ENCODE data around the gene PCLO. TPM values are rescaled to one million over a fixed set of nuclear protein-coding genes. Genes with fewer than 3 reads are reported as not detected.

Gene PCLO
- total RNA-seq, 3 donors from 2014 or later: 5.3 to 20.9 (median 5.9) TPM

- Histone ChIP-seq H3K9me3 (no peaks in the 10 kb centered on the region), H3K4me1 (no peaks in the 10 kb centered on the region), H3K27ac (no peak overlapping the region), H3K27me3 (no peaks in the 10 kb centered on the region), H3K36me3 (no peaks in the 10 kb centered on the region), H3K4me3 (no peak overlapping the region)
- DNase-seq (ENCODE audit: low spot score in 2 of 2): no peak
- TF ChIP-seq POLR2A (IDR thresholded peaks at IDR 0.05) (no peak), CTCF (IDR thresholded peaks at IDR 0.05) (no peak), POLR2AphosphoS5 (IDR thresholded peaks at IDR 0.05) (no peak)
- intact Hi-C loops (cut with DNase I; ENCODE audit: low total_unique reads): no loop called here
Observed at GRCh38 chr7:83077328-83077727, 85.4 kb downstream of the PCLO start.

- H3K27me3 ChIP-seq: no peaks in the 10 kb centered on the region
- no peaks in the 10 kb centered on the region for H3K4me1 ChIP-seq
- no peak overlapping the region for H3K4me3 ChIP-seq
- no peaks in the 10 kb centered on the region for H3K9me3 ChIP-seq
- H3K27ac ChIP-seq: no peak overlapping the region
- H3K36me3 ChIP-seq: no peaks in the 10 kb centered on the region
- no peak for DNase-seq (ENCODE audit: low spot score in 2 of 2)
- intact Hi-C loops (cut with DNase I; ENCODE audit: low total_unique reads): no loop called here
- TF ChIP-seq POLR2AphosphoS5 (IDR thresholded peaks at IDR 0.05) (no peak), POLR2A (IDR thresholded peaks at IDR 0.05) (no peak), CTCF (IDR thresholded peaks at IDR 0.05) (no peak)
Observed at GRCh38 chr7:83072576-83073517, 89.8 kb downstream of the PCLO start.

GRCh38 chr7:83065714-83066113, 97.0 kb downstream of the PCLO start:
- intact Hi-C loops (cut with DNase I; ENCODE audit: low total_unique reads): no loop called here
- H3K27me3 ChIP-seq: no peaks in the 10 kb centered on the region

GRCh38 chr7:83060218-83060617, 102.5 kb downstream of the PCLO start:
- no peaks in the 10 kb centered on the region for H3K9me3 ChIP-seq
- intact Hi-C loops (cut with DNase I; ENCODE audit: low total_unique reads): no loop called here
- no peak overlapping the region for H3K4me3 ChIP-seq
- no peaks in the 10 kb centered on the region for H3K4me1 ChIP-seq
- DNase-seq (ENCODE audit: low spot score in 2 of 2): no peak
- H3K36me3 ChIP-seq: no peaks in the 10 kb centered on the region
- TF ChIP-seq POLR2A (IDR thresholded peaks at IDR 0.05) (no peak), CTCF (IDR thresholded peaks at IDR 0.05) (no peak), POLR2AphosphoS5 (IDR thresholded peaks at IDR 0.05) (no peak)
- no peaks in the 10 kb centered on the region for H3K27me3 ChIP-seq
- no peak overlapping the region for H3K27ac ChIP-seq

More at GRCh38 chr7:83065714-83066113, 97.0 kb downstream of the PCLO start:
- Histone ChIP-seq H3K27ac (no peak overlapping the region), H3K9me3 (no peaks in the 10 kb centered on the region), H3K4me1 (no peaks in the 10 kb centered on the region), H3K36me3 (no peaks in the 10 kb centered on the region), H3K4me3 (no peak overlapping the region)
- no peak for DNase-seq (ENCODE audit: low spot score in 2 of 2)
- no peak for TF ChIP-seq POLR2A (IDR thresholded peaks at IDR 0.05)
- TF ChIP-seq POLR2AphosphoS5 (IDR thresholded peaks at IDR 0.05): no peak
- TF ChIP-seq CTCF (IDR thresholded peaks at IDR 0.05): no peak

GRCh38 chr7:83058667-83059066, 104.0 kb downstream of the PCLO start:
- Histone ChIP-seq H3K27me3 (no peaks in the 10 kb centered on the region), H3K4me1 (no peaks in the 10 kb centered on the region), H3K9me3 (no peaks in the 10 kb centered on the region), H3K36me3 (no peaks in the 10 kb centered on the region), H3K4me3 (no peak overlapping the region), H3K27ac (no peak overlapping the region)
- intact Hi-C loops (cut with DNase I; ENCODE audit: low total_unique reads): no loop called here
- no peak for DNase-seq (ENCODE audit: low spot score in 2 of 2)
- TF ChIP-seq POLR2AphosphoS5 (IDR thresholded peaks at IDR 0.05) (no peak), POLR2A (IDR thresholded peaks at IDR 0.05) (no peak)
